MM.1S (cell line): Measurements from ENCODE around the gene IPCEF1.

Experiments used
- DNase-seq: peaks from one replicate; pipeline ENCODE4 v3.0.0-alpha.2; 2015
- H2AFZ ChIP-seq: fragments of 300-600 bp; sonication (generic); 2 replicates; pipeline ENCODE4 v1.6.0; 2016; ENCODE audit warnings: antibody characterized with exemption, low read length
- H3F3A ChIP-seq: fragments of 300-600 bp; sonication (generic); 2 replicates; pipeline ENCODE4 v1.6.1; 2016; ENCODE audit warnings: mild to moderate bottlenecking, antibody characterized with exemption, low read length, moderate library complexity, mixed read lengths; ENCODE audit not compliant: insufficient read depth
- H3K27ac ChIP-seq: fragments of 300-600 bp; sonication (generic); 2 replicates; pipeline ENCODE4 v1.5.1; 2016; ENCODE audit warnings: mild to moderate bottlenecking, low read length
- H3K27me3 ChIP-seq: fragments of 300-600 bp; sonication (generic); replicated peaks from 2 replicates; pipeline ENCODE4 v1.6.0; 2016; ENCODE audit warnings: low read length; ENCODE audit not compliant: insufficient read depth
- H3K36me3 ChIP-seq: fragments of 300-600 bp; sonication (generic); replicated peaks from 2 replicates; pipeline ENCODE4 v1.6.1; 2016; ENCODE audit warnings: mild to moderate bottlenecking, low read length, mixed read lengths; ENCODE audit not compliant: insufficient read depth
- H3K4me1 ChIP-seq: fragments of 300-600 bp; sonication (generic); 2 replicates; pipeline ENCODE4 v1.6.1; 2016; ENCODE audit warnings: low read length, mixed read lengths
- H3K4me2 ChIP-seq: fragments of 300-600 bp; sonication (generic); 2 replicates; pipeline ENCODE4 v1.6.0; 2016; ENCODE audit warnings: low read depth, low read length
- H3K4me3 ChIP-seq: fragments of 300-600 bp; sonication (generic); 2 replicates; pipeline ENCODE4 v1.5.1; 2016; ENCODE audit warnings: low read length, mixed read lengths
- H3K79me2 ChIP-seq: fragments of 300-600 bp; sonication (generic); 2 replicates; pipeline ENCODE4 v1.6.1; 2016; ENCODE audit warnings: mixed run types, low read length, mixed read lengths
- H3K9ac ChIP-seq: fragments of 300-600 bp; sonication (generic); 2 replicates; pipeline ENCODE4 v1.6.1; 2016; ENCODE audit warnings: low read length, mixed read lengths
- H3K9me2 ChIP-seq: fragments of 300-600 bp; sonication (generic); replicated peaks from 2 replicates; pipeline ENCODE4 v1.6.1; 2016; ENCODE audit warnings: mild to moderate bottlenecking, low read length, mixed read lengths; ENCODE audit not compliant: insufficient read depth
- H3K9me3 ChIP-seq: fragments of 300-600 bp; sonication (generic); replicated peaks from 2 replicates; pipeline ENCODE4 v1.6.1; 2016; ENCODE audit warnings: mild to moderate bottlenecking, low read length, mixed read lengths; ENCODE audit not compliant: insufficient read depth
- H4K20me1 ChIP-seq: fragments of 300-600 bp; sonication (generic); 2 replicates; pipeline ENCODE4 v1.6.1; 2016; ENCODE audit warnings: mild to moderate bottlenecking, low read length, moderate library complexity, mixed read lengths; ENCODE audit not compliant: insufficient read depth
- CTCF ChIP-seq: fragments of 300-600 bp; sonication (generic); IDR thresholded peaks from 2 replicates; pipeline ENCODE4 v1.5.1; 2016; ENCODE audit warnings: antibody characterized with exemption, low read length, mixed read lengths
- EZH2 ChIP-seq: fragments of 300-600 bp; sonication (generic); optimal IDR thresholded peaks from 2 replicates; pipeline ENCODE3; 2017; ENCODE audit warnings: low read depth, mild to moderate bottlenecking, antibody characterized with exemption, low read length, mixed read lengths
- EZH2phosphoT487 ChIP-seq: fragments of 300-600 bp; sonication (generic); IDR thresholded peaks from 2 replicates; pipeline ENCODE4 v1.6.1; 2018; ENCODE audit warnings: antibody characterized with exemption, low read length

The IPCEF1 gene

GRCh38 chr6:154156135-154156896 lies 200.3 kb downstream of the IPCEF1 start:
- H2AFZ ChIP-seq, result peak overlapping the region; percentile 69
- H3K9me3 ChIP-seq, result no peaks in the 10 kb centered on the region
- TF ChIP-seq EZH2phosphoT487 (no peak), CTCF (peak; percentile 59), EZH2 (no peak)
- no peak overlapping the region for H3K9ac ChIP-seq
- DNase-seq, result peak; percentile 49
- H3K79me2 ChIP-seq, result no peaks in the 10 kb centered on the region
- no peaks in the 10 kb centered on the region for H4K20me1 ChIP-seq
- H3K9me2 ChIP-seq, result no peaks in the 10 kb centered on the region
- peaks cover 5% of the 10 kb centered on the region; the same call in 1 of the 2 replicates for H3K4me1 ChIP-seq
- peak overlapping the region; percentile 66 for H3K4me2 ChIP-seq
- no peaks in the 10 kb centered on the region for H3K27me3 ChIP-seq
- H3F3A ChIP-seq, result 0 out of 2 replicates have a peak, but pooled peaks cover 4% of the 10 kb centered on the region
- H3K36me3 ChIP-seq, result no peaks in the 10 kb centered on the region
- peak overlapping the region; percentile 49; the same call in 1 of the 2 replicates for H3K27ac ChIP-seq
- H3K4me3 ChIP-seq, result peak overlapping the region; percentile 48; the same call in 1 of the 2 replicates

GRCh38 chr6:154154389-154154967 lies 202.1 kb downstream of the IPCEF1 start:
- H3K4me1 ChIP-seq, result peaks cover 5% of the 10 kb centered on the region; the same call in 1 of the 2 replicates
- no peak overlapping the region for H3K4me3 ChIP-seq
- H3K9me2 ChIP-seq, result no peaks in the 10 kb centered on the region
- H3K4me2 ChIP-seq, result no peak overlapping the region
- H3K36me3 ChIP-seq, result no peaks in the 10 kb centered on the region
- no peaks in the 10 kb centered on the region for H3K27me3 ChIP-seq
- H3K9ac ChIP-seq, result no peak overlapping the region
- H3K9me3 ChIP-seq, result no peaks in the 10 kb centered on the region
- 0 out of 2 replicates have a peak, but pooled peaks cover 4% of the 10 kb centered on the region for H3F3A ChIP-seq
- H4K20me1 ChIP-seq, result no peaks in the 10 kb centered on the region
- H2AFZ ChIP-seq, result no peak overlapping the region
- TF ChIP-seq EZH2phosphoT487 (no peak), CTCF (peak; percentile 37)
- peak; percentile 43 for DNase-seq
- no peaks in the 10 kb centered on the region for H3K79me2 ChIP-seq
- H3K27ac ChIP-seq, result no peak overlapping the region

- Histone ChIP-seq H3K9ac (no peak overlapping the region), H3K4me3 (no peak overlapping the region), H3K79me2 (no peaks in the 10 kb centered on the region), H4K20me1 (no peaks in the 10 kb centered on the region), H3F3A (no peaks in the 10 kb centered on the region), H3K36me3 (no peaks in the 10 kb centered on the region), H3K9me2 (no peaks in the 10 kb centered on the region), H3K27ac (no peak overlapping the region), H3K27me3 (no peaks in the 10 kb centered on the region), H3K4me2 (no peak overlapping the region), H2AFZ (no peak overlapping the region), H3K4me1 (no peaks in the 10 kb centered on the region), H3K9me3 (no peaks in the 10 kb centered on the region)
- TF ChIP-seq EZH2phosphoT487 (no peak), CTCF (no peak), EZH2 (no peak)
- no peak for DNase-seq
Observed at GRCh38 chr6:154143753-154144152, 212.8 kb downstream of the IPCEF1 start.
